AG04449 (cell line): ENCODE data around the gene RAB3A.

Source experiments
- CTCF ChIA-PET: fragments of 350-600 bp; formaldehyde crosslinking; extraction: SDS; loops from one replicate; lab custom pipeline; 2021; ENCODE audit warnings: antibody characterized with exemption; lab: Yijun Ruan, JAX
- POLR2A ChIA-PET: fragments of 400-600, 350-600 bp; formaldehyde crosslinking; extraction: SDS; loops from one replicate; lab custom pipeline; 2020; ENCODE audit warnings: antibody characterized with exemption, inconsistent platforms; lab: Yijun Ruan, JAX
- DNase-seq: peaks from one replicate; pipeline ENCODE4 v3.0.0-alpha.2; 2010; ENCODE audit warnings: low read depth, low spot score
- H3K4me3 ChIP-seq: 2 replicates; pipeline ENCODE4 v1.5.1; 2011; ENCODE audit warnings: low read depth, mild to moderate bottlenecking, control low read depth, low read length
- CTCF ChIP-seq: IDR thresholded peaks from one replicate; pipeline ENCODE4 v1.5.1; 2011; ENCODE audit warnings: mild to moderate bottlenecking, moderate library complexity, low read length, control low read depth, inconsistent platforms; ENCODE audit not compliant: insufficient read depth; ENCODE audit errors: missing control alignments

Gene RAB3A

GRCh38 chr19:18220632-18221275, 16.9 kb upstream of the RAB3A start:
- POLR2A ChIA-PET: interaction anchor here (0.7 to 1.3 kb wide), 2 partner anchors 28 to 197 kb away, joined by 3 read pairs; partner anchors contain the start of gene MPV17L2
- no peak overlapping the region for H3K4me3 ChIP-seq
- CTCF ChIA-PET: interaction anchor here (2.7 to 4.7 kb wide), 2 partner anchors 13 to 31 kb away, joined by 11 to 21 read pairs; no protein-coding TSS in a partner anchor
- TF ChIP-seq CTCF: no peak
- DNase-seq: no peak

GRCh38 chr19:18219911-18220631, 16.2 kb upstream of the RAB3A start:
- CTCF ChIA-PET: interaction anchor here (1.1 to 4.7 kb wide), 4 partner anchors 10 to 32 kb away, joined by 3 to 21 read pairs (median 8); no protein-coding TSS in a partner anchor
- TF ChIP-seq CTCF: no peak
- POLR2A ChIA-PET: interaction anchor here (0.7 to 1.3 kb wide), 2 partner anchors 36 to 196 kb away, joined by 3 read pairs; no protein-coding TSS in a partner anchor
- no peak for DNase-seq
- no peak overlapping the region for H3K4me3 ChIP-seq

GRCh38 chr19:18218600-18218999, 14.8 kb upstream of the RAB3A start:
- no peak for DNase-seq
- no peak overlapping the region for H3K4me3 ChIP-seq
- POLR2A ChIA-PET: no interaction called here
- TF ChIP-seq CTCF: no peak
- CTCF ChIA-PET: interaction anchor here (1.2 to 4.7 kb wide), 4 partner anchors 11 to 60 kb away, joined by 3 to 21 read pairs (median 8); no protein-coding TSS in a partner anchor

GRCh38 chr19:18218159-18218558, 14.3 kb upstream of the RAB3A start:
- no peak for TF ChIP-seq CTCF
- no peak overlapping the region for H3K4me3 ChIP-seq
- CTCF ChIA-PET: interaction anchor here (1.2 to 4.7 kb wide), 3 partner anchors 13 to 60 kb away, joined by 3 to 21 read pairs (median 4); no protein-coding TSS in a partner anchor
- POLR2A ChIA-PET: no interaction called here
- DNase-seq: no peak

GRCh38 chr19:18216789-18217188, 12.9 kb upstream of the RAB3A start:
- POLR2A ChIA-PET: no interaction called here
- CTCF ChIA-PET: interaction anchor here (1.8 kb wide), 1 partner anchor 35 kb away, joined by 8 read pairs; no protein-coding TSS in a partner anchor
- TF ChIP-seq CTCF: no peak
- DNase-seq: no peak
- H3K4me3 ChIP-seq: no peak overlapping the region

- no peak for TF ChIP-seq CTCF
These were observed 11.1 kb upstream of the RAB3A start for GRCh38 chr19:18214779-18215433.

More at GRCh38 chr19:18214779-18215433, 11.1 kb upstream of the RAB3A start:
- DNase-seq: no peak
- POLR2A ChIA-PET: no interaction called here
- CTCF ChIA-PET: interaction anchor here (1.0 to 1.1 kb wide), 3 partner anchors 37 to 65 kb away, joined by 3 read pairs; no protein-coding TSS in a partner anchor
- H3K4me3 ChIP-seq: no peak overlapping the region
